A673 (cell line): Measurements from ENCODE around the gene INPP4B.

Experiments
- CTCF ChIP-seq: fragments of 300-800, 200-600 bp; sonication (generic); conservative IDR thresholded peaks from 2 replicates; pipeline ENCODE4 v1.5.1; 2017; ENCODE audit warnings: low read depth, mild to moderate bottlenecking, antibody characterized with exemption, low read length, moderate library complexity, mixed read lengths
- EZH2 ChIP-seq: fragments of 200-600 bp; sonication (generic); IDR thresholded peaks from 2 replicates; pipeline ENCODE4 v1.6.1; 2017; ENCODE audit warnings: borderline replicate concordance, low read depth, mild to moderate bottlenecking, mixed read lengths, antibody characterized with exemption, low read length; ENCODE audit not compliant: poor library complexity, severe bottlenecking

- TF ChIP-seq EZH2 (no peak), CTCF (peak; percentile 86)
Observed at GRCh38 chr4:142126890-142127497, 719.1 kb downstream of the INPP4B start.
